GM12878 (cell line): Measurements from ENCODE around the gene MYLK3. TPM values are rescaled to one million over a fixed set of nuclear protein-coding genes. Genes with fewer than 3 reads are reported as not detected.

Source experiments
- ATAC-seq: fragments of 200-7000 bp; cut with Tn5 transposase; 3 replicates; pipeline ENCODE4 v1.9.1; 2020; ENCODE audit warnings: mild to moderate bottlenecking, moderate library complexity
- BruUV-seq: library from RNA; stranded (reverse); fragments of 400-500 nt; replicated peaks from 2 replicates; lab custom pipeline; 2021; lab: Mats Ljungman, UMichigan
- CTCF ChIA-PET: fragments of 300-600 bp; sonication (Branson Sonifier 250); formaldehyde crosslinking; extraction: SDS; loops from one replicate; lab custom pipeline; 2021; ENCODE audit warnings: inconsistent platforms; lab: Yijun Ruan, JAX
- POLR2A ChIA-PET: fragments of 350-600 bp; formaldehyde crosslinking; extraction: SDS; loops from one replicate; lab custom pipeline; 2021; ENCODE audit warnings: inconsistent platforms; lab: Charles Lee
- RAD21 ChIA-PET: fragments of 300-600 bp; sonication (Branson Sonifier 250); formaldehyde crosslinking; loops from one replicate; lab custom pipeline; 2023; ENCODE audit warnings: antibody characterized with exemption; ENCODE audit not compliant: unreplicated experiment; lab: Charles Lee
- SMC1A ChIA-PET: fragments of 300-600 bp; sonication (Branson Sonifier 250); formaldehyde crosslinking; loops from one replicate; lab custom pipeline; 2023; ENCODE audit not compliant: unreplicated experiment, uncharacterized antibody; lab: Charles Lee
- DNase-seq: peaks from one replicate; pipeline ENCODE4 v3.0.0-alpha.2; 2011; ENCODE audit warnings: low read depth, low spot score
- FAIRE-seq: peaks from 3 replicates; lab custom pipeline; 2011; peaks lifted over from hg19 to GRCh38; lab: Jason Lieb, UNC
- H2AFZ ChIP-seq: 2 replicates; pipeline ENCODE4 v1.6.0; 2011; ENCODE audit warnings: low read depth, low read length, control low read depth; ENCODE audit not compliant: control insufficient read depth
- H3K27ac ChIP-seq: 2 replicates; pipeline ENCODE4 v1.5.1; 2011; ENCODE audit warnings: control low read depth; ENCODE audit not compliant: control insufficient read depth, insufficient read depth
- H3K27me3 ChIP-seq, 2 experiments: replicated peaks in 1 of 2; 2 replicates each; pipeline versions ENCODE4 v1.6.0 to v1.6.1; 2011; ENCODE audit warnings: low read length in 1 of 2; ENCODE audit not compliant: control insufficient read depth in 2 of 2, insufficient read depth in 2 of 2
- H3K36me3 ChIP-seq, 2 experiments: 2 replicates each; pipeline ENCODE4 v1.5.1; 2011; ENCODE audit warnings: low read length in 1 of 2; ENCODE audit not compliant: control insufficient read depth in 2 of 2, insufficient read depth in 2 of 2
- H3K4me1 ChIP-seq: 2 replicates; pipeline ENCODE4 v1.6.1; 2011; ENCODE audit warnings: mild to moderate bottlenecking, low read length, moderate library complexity, mixed read lengths; ENCODE audit not compliant: control insufficient read depth, insufficient read depth
- H3K4me2 ChIP-seq: 2 replicates; pipeline ENCODE4 v1.6.0; 2011; ENCODE audit warnings: control low read depth; ENCODE audit not compliant: control insufficient read depth, insufficient read depth
- H3K4me3 ChIP-seq: fragments of 200-600 bp; sonication (generic); 2 replicates; pipeline ENCODE4 v1.5.1; 2016
- H3K79me2 ChIP-seq: 2 replicates; pipeline ENCODE4 v1.6.0; 2011; ENCODE audit warnings: low read length; ENCODE audit not compliant: control insufficient read depth, insufficient read depth
- H3K9ac ChIP-seq: 2 replicates; pipeline ENCODE4 v1.8.0; 2011; ENCODE audit warnings: low read length, control low read depth, mixed read lengths; ENCODE audit not compliant: control insufficient read depth, insufficient read depth
- H3K9me3 ChIP-seq: replicated peaks from 3 replicates; pipeline ENCODE4 v1.5.1; 2011; ENCODE audit warnings: mild to moderate bottlenecking, low read length; ENCODE audit not compliant: control insufficient read depth, insufficient read depth
- H4K20me1 ChIP-seq: 2 replicates; pipeline ENCODE4 v1.6.0; 2011; ENCODE audit not compliant: control insufficient read depth, insufficient read depth
- ATF7 ChIP-seq: fragments of 450-650 bp; IDR thresholded peaks from 2 replicates; pipeline ENCODE4 v1.6.1; 2016; ENCODE audit warnings: low read depth, mild to moderate bottlenecking
- BHLHE40 ChIP-seq, 2 experiments: fragments of 450-650 bp in 1 of 2; IDR thresholded peaks; 2 replicates each; pipeline ENCODE4 v1.6.1; 2011 to 2017; ENCODE audit warnings: low read depth in 2 of 2, borderline replicate concordance in 1 of 2, improper control_type of control experiment in 1 of 2, low read length in 1 of 2, mild to moderate bottlenecking in 1 of 2
- CHD1 ChIP-seq: IDR thresholded peaks from 2 replicates; pipeline ENCODE4 v1.6.1; 2012; ENCODE audit warnings: low read depth, low read length, improper control_type of control experiment
- CHD4 ChIP-seq: fragments of 200-600 bp; sonication (generic); IDR thresholded peaks from 2 replicates; pipeline ENCODE4 v1.6.1; 2016; ENCODE audit warnings: mild to moderate bottlenecking
- DPF2 ChIP-seq: fragments of 450-650 bp; IDR thresholded peaks from 2 replicates; pipeline ENCODE4 v1.6.1; 2017; ENCODE audit warnings: mild to moderate bottlenecking
- EP300 ChIP-seq, 2 experiments: fragments of 150-350 bp in 1 of 2; IDR thresholded peaks; 2 replicates each; pipeline ENCODE4 v1.6.1; 2011 to 2012; ENCODE audit warnings: low read depth in 2 of 2, low read length in 2 of 2, borderline replicate concordance in 1 of 2, improper control_type of control experiment in 1 of 2, inconsistent platforms in 1 of 2; ENCODE audit not compliant: control insufficient read depth in 1 of 2
- FOXM1 ChIP-seq: IDR thresholded peaks from 2 replicates; pipeline ENCODE4 v1.6.1; 2012; ENCODE audit warnings: low read depth, mild to moderate bottlenecking, inconsistent platforms, low read length, moderate library complexity
- GABPA ChIP-seq: IDR thresholded peaks from 2 replicates; pipeline ENCODE4 v1.6.1; 2014; ENCODE audit warnings: antibody characterized with exemption, low read depth, mild to moderate bottlenecking, inconsistent platforms
- MEF2A ChIP-seq: IDR thresholded peaks from 2 replicates; pipeline ENCODE4 v1.6.1; 2011; ENCODE audit warnings: low read depth, mild to moderate bottlenecking, low read length, moderate library complexity; ENCODE audit not compliant: insufficient read depth
- MTA2 ChIP-seq: fragments of 450-650 bp; IDR thresholded peaks from 2 replicates; pipeline ENCODE4 v1.6.1; 2016; ENCODE audit warnings: low read depth, mild to moderate bottlenecking, moderate library complexity
- NFIC ChIP-seq: IDR thresholded peaks from 2 replicates; pipeline ENCODE4 v1.6.1; 2012; ENCODE audit warnings: low read depth, mild to moderate bottlenecking, inconsistent platforms, low read length, moderate library complexity
- NRF1 ChIP-seq: conservative IDR thresholded peaks from 2 replicates; pipeline ENCODE4 v1.6.1; 2011; ENCODE audit warnings: mild to moderate bottlenecking, low read depth, low read length, improper control_type of control experiment
- RBBP5 ChIP-seq: fragments of 200-600 bp; sonication (generic); conservative IDR thresholded peaks from 2 replicates; pipeline ENCODE4 v1.6.1; 2016
- SMARCA5 ChIP-seq: fragments of 450-650 bp; IDR thresholded peaks from 2 replicates; pipeline ENCODE4 v1.6.1; 2017; ENCODE audit warnings: mild to moderate bottlenecking
- SUPT20H ChIP-seq: IDR thresholded peaks from 2 replicates; pipeline ENCODE4 v1.6.1; 2011; ENCODE audit warnings: low read depth, mild to moderate bottlenecking, low read length, moderate library complexity, borderline replicate concordance; ENCODE audit not compliant: control insufficient read depth
- WRNIP1 ChIP-seq: IDR thresholded peaks from 2 replicates; pipeline ENCODE4 v1.6.1; 2011; ENCODE audit warnings: low read depth, low read length, improper control_type of control experiment, borderline replicate concordance
- ZNF384 ChIP-seq: IDR thresholded peaks from 2 replicates; pipeline ENCODE4 v1.6.1; 2012; ENCODE audit warnings: low read depth, mild to moderate bottlenecking, low read length, improper control_type of control experiment, borderline replicate concordance
- WGBS: methylation state at CpG from one replicate; pipeline ENCODE4 v1.1.6; 2016; ENCODE audit warnings: low lambda C conversion rate; ENCODE audit not compliant: insufficient replicate concordance, insufficient coverage; ENCODE audit errors: missing lambda C conversion rate; 5-methylcytosine and 5-hydroxymethylcytosine counted together
- in situ Hi-C: fragments of 300-500 bp; cut with MboI; formaldehyde crosslinking; loops from 9 replicates; pipeline ENCODE4 v1.14.3; 2018; ENCODE audit warnings: mixed read lengths
- intact Hi-C: fragments of 100-400 bp; cut with micrococcal nuclease; formaldehyde crosslinking; loops from one replicate; pipeline ENCODE4 v1.14.2; 2022; ENCODE audit not compliant: unreplicated experiment
- polyA plus RNA-seq, 11 experiments: library from polyadenylated mRNA; depleted of rRNA in 4 of 11; unstranded in 6 of 11; stranded (reverse) in 5 of 11; fragments of >200 nt; fragmentation: Nextera tagmentation in 4 of 11; fragmentation: Illumina TruSeq in 1 of 11; extraction: Ambion mirVana in 4 of 11; extraction: Trizol in 1 of 11; gene quantifications; 1 replicate in 1 of 11; 2 replicates in 10 of 11; pipeline versions ENCODE4 v1.2.1 to v1.2.3, GENCODE V29; 2011 to 2016; ENCODE audit warnings: inconsistent platforms in 2 of 11, missing spikeins in 2 of 11, low read depth in 1 of 11
- total RNA-seq, 4 experiments: library from RNA; depleted of rRNA in 3 of 4; stranded (reverse); fragments of >200 nt in 3 of 4; fragmentation: Illumina TruSeq in 1 of 4; extraction: Trizol in 1 of 4; gene quantifications; 2 replicates each; pipeline versions ENCODE4 v1.2.1 to v1.2.3, GENCODE V29; 2013 to 2021
- TF ChIP-seq, protein P1 (sequence below): IDR thresholded peaks from 2 replicates; pipeline ENCODE4 v1.6.1; 2012; ENCODE audit warnings: low read depth, low read length, improper control_type of control experiment
- TF ChIP-seq, protein P2 (sequence below): IDR thresholded peaks from 2 replicates; pipeline ENCODE4 v1.6.1; 2011; ENCODE audit warnings: low read depth, low read length, improper control_type of control experiment, borderline replicate concordance

Gene MYLK3
- total and polyA plus RNA-seq, 10 of the 15 experiments (the other 5 are each of a cell fraction or from before 2014, with no cell fraction given), result 0.02 to 0.46 (median 0.17) TPM

DNA sequence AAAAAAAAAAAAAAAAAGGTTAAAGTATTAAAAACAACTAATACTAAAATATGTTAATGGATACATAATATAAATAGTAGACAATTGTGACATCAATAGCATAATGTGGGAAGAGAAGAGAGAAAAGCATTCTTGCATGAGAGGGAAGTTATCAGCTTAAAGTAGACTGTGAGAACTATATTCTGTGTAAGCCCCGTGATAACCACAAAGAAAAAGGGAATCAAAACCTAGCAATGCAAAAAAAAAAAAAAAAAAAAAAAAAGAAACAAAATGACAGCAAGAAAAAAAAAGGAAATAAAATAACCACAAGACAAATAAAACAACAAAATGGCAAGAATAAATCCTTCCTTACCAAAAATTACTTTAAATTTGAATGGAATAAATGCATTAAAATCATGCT is 39.8 kb upstream of the MYLK3 start:
- ChIA-PET CTCF (interaction anchor here (0.6 to 8.9 kb wide), 6 partner anchors 9 to 276 kb away, joined by 3 to 79 read pairs (median 5); no protein-coding TSS in a partner anchor), POLR2A (interaction anchor here (0.6 to 2.5 kb wide), 8 partner anchors 41 to 517 kb away, joined by 3 to 20 read pairs (median 5); no protein-coding TSS in a partner anchor), SMC1A (interaction anchor here (0.9 to 6.8 kb wide), 8 partner anchors 9 to 186 kb away, joined by 3 to 40 read pairs (median 6); partner anchors contain the start of gene C16orf87), RAD21 (interaction anchor here (1.0 to 4.8 kb wide), 6 partner anchors 13 to 114 kb away, joined by 3 to 30 read pairs (median 6); no protein-coding TSS in a partner anchor)
- DNase-seq (peak; percentile 55), ATAC-seq (peak; percentile 29; the same call in 2 of the 3 replicates), FAIRE-seq (no peak)
- in situ Hi-C loops, result no loop called here
- H3K4me3 ChIP-seq, result no peak overlapping the region
- BruUV-seq, result no TSS peak
- H3K27ac ChIP-seq, result peak overlapping the region; percentile 91
- peak overlapping the region; percentile 80 for H3K4me2 ChIP-seq
- no peak overlapping the region; the same call in 1 of the 2 replicates for H3K9ac ChIP-seq
- peaks cover 5% of the 10 kb centered on the region; the same call in 1 of the 2 replicates for H3K79me2 ChIP-seq
- intact Hi-C loops, result no loop called here
- peaks cover 10% of the 10 kb centered on the region; the same call in 2 of the 3 replicates for H3K9me3 ChIP-seq
- H4K20me1 ChIP-seq, result no peaks in the 10 kb centered on the region
- WGBS, result no CpG with 5 or more reads among the region's 1 CpG
- H2AFZ ChIP-seq, result no peak overlapping the region
- no peaks in the 10 kb centered on the region for H3K36me3 ChIP-seq
- peaks cover 59% of the 10 kb centered on the region for H3K4me1 ChIP-seq
- no peaks in the 10 kb centered on the region for H3K27me3 ChIP-seq
- TF ChIP-seq CHD1 (no peak), NFIC (peak; percentile 74; the same call in 1 of the 2 replicates), SMARCA5 (no peak), WRNIP1 (no peak), ZNF384 (peak; percentile 99), MEF2A (0 out of 2 replicates have a peak, but pooled peaks have one; percentile 69), CHD4 (no peak), DPF2 (no peak), FOXM1 (peak; percentile 47; the same call in 1 of the 2 replicates), ATF7 (peak; percentile 48), BHLHE40 (IDR thresholded peaks at IDR 0.05; ENCODE audit: borderline replicate concordance in 1 of 2, low read depth in 2 of 2, low read length in 1 of 2) (no peak), SUPT20H (no peak), NRF1 (no peak), EP300 (IDR thresholded peaks at IDR 0.05; ENCODE audit: borderline replicate concordance in 1 of 2, control insufficient read depth in 1 of 2, low read depth in 2 of 2, low read length in 2 of 2) (peak; percentile 37 to 44; a peak in 2 of 4 replicates), RBBP5 (no peak), GABPA (no peak), MTA2 (0 out of 2 replicates have a peak, but pooled peaks have one; percentile 15)
- TF ChIP-seq, protein P1, sequence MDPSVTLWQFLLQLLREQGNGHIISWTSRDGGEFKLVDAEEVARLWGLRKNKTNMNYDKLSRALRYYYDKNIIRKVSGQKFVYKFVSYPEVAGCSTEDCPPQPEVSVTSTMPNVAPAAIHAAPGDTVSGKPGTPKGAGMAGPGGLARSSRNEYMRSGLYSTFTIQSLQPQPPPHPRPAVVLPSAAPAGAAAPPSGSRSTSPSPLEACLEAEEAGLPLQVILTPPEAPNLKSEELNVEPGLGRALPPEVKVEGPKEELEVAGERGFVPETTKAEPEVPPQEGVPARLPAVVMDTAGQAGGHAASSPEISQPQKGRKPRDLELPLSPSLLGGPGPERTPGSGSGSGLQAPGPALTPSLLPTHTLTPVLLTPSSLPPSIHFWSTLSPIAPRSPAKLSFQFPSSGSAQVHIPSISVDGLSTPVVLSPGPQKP, result no peak
- TF ChIP-seq, protein P2, sequence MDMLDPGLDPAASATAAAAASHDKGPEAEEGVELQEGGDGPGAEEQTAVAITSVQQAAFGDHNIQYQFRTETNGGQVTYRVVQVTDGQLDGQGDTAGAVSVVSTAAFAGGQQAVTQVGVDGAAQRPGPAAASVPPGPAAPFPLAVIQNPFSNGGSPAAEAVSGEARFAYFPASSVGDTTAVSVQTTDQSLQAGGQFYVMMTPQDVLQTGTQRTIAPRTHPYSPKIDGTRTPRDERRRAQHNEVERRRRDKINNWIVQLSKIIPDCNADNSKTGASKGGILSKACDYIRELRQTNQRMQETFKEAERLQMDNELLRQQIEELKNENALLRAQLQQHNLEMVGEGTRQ, result no peak
